ENCODE results near the gene C17orf100.

The C17orf100 gene

DNA sequence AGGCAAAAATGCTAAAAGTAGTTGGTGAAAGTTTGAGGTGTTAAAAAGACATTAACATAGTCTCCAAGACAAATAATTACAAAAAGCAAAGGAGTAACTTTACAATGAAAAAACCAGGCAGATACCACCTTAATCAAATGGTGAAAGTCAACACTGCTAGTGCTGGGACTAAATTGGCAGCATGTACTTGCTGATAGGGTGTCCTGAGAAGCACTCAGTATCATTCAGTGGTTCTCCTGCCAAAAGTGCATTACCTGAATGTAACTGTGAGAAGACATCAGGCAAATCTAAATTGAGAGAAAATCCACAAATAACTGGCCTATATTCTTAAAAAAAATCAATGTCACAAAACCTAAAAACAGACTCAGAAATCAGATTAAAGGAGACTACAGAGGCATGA lies 19.0 kb upstream of the C17orf100 start:
- Histone ChIP-seq H4K5ac (ENCODE audit: low read length) (no peak overlapping the region), H3K36me3 (ENCODE audit: control insufficient read depth, insufficient read depth, low read length) (no peaks in the 10 kb centered on the region), H3K27ac (ENCODE audit: low read depth, low read length) (no peak overlapping the region), H3K4me1 (ENCODE audit: control insufficient read depth, low read depth, low read length) (no peaks in the 10 kb centered on the region), H3K9ac (ENCODE audit: low read length) (no peak overlapping the region), H3K4me3 (ENCODE audit: low read length) (no peak overlapping the region), H2BK120ac (ENCODE audit: low read depth, low read length) (no peak overlapping the region), H3K79me2 (ENCODE audit: control insufficient read depth, insufficient read depth, low read length) (no peaks in the 10 kb centered on the region), H3K56ac (ENCODE audit: low read length) (no peak overlapping the region), H3K23ac (ENCODE audit: low read length) (no peak overlapping the region), H2BK5ac (ENCODE audit: low read length) (no peak overlapping the region), H4K8ac (ENCODE audit: low read depth, low read length) (no peak overlapping the region), H3K4ac (ENCODE audit: low read depth, low read length) (no peak overlapping the region), H3K79me1 (ENCODE audit: low read length) (no peaks in the 10 kb centered on the region), H3K27me3 (ENCODE audit: insufficient read depth, low read length, poor library complexity) (no peaks in the 10 kb centered on the region), H3K18ac (ENCODE audit: low read length) (no peak overlapping the region), H2BK15ac (replicated peaks; ENCODE audit: low read depth) (no peak overlapping the region), H3K4me2 (ENCODE audit: low read length) (no peak overlapping the region), H2AK5ac (ENCODE audit: low read length) (no peak overlapping the region)
- no peak for DNase-seq

DNA sequence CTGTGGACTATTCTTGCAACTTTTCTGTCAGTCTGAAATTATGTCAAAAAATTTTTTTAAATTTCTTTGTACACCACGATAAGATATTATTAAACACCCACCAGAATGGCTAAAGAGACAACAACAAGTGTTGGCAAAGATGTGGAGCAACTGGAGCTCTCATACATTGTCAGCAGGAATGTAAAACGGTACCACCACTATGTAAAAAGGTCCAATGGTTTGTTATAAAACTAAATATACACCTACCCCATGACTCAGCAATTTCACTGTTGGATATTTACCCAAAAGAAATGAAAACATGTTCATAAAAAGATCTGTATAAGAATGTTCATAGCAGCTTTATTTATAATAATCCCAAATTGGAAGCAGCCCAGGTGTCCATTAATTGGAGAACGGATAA lies 18.3 kb upstream of the C17orf100 start:
- Histone ChIP-seq H3K4me2 (ENCODE audit: low read length) (no peak overlapping the region), H4K8ac (ENCODE audit: low read depth, low read length) (no peak overlapping the region), H3K4me1 (ENCODE audit: control insufficient read depth, low read depth, low read length) (no peaks in the 10 kb centered on the region), H2BK15ac (replicated peaks; ENCODE audit: low read depth) (no peak overlapping the region), H3K4me3 (ENCODE audit: low read length) (no peak overlapping the region), H3K4ac (ENCODE audit: low read depth, low read length) (no peak overlapping the region), H3K18ac (ENCODE audit: low read length) (no peak overlapping the region), H2BK120ac (ENCODE audit: low read depth, low read length) (no peak overlapping the region), H3K27ac (ENCODE audit: low read depth, low read length) (no peak overlapping the region), H3K79me1 (ENCODE audit: low read length) (peaks cover 2% of the 10 kb centered on the region), H4K5ac (ENCODE audit: low read length) (no peak overlapping the region), H3K56ac (ENCODE audit: low read length) (no peak overlapping the region), H2BK5ac (ENCODE audit: low read length) (no peak overlapping the region), H3K27me3 (ENCODE audit: insufficient read depth, low read length, poor library complexity) (no peaks in the 10 kb centered on the region), H2AK5ac (ENCODE audit: low read length) (no peak overlapping the region), H3K23ac (ENCODE audit: low read length) (no peak overlapping the region), H3K79me2 (ENCODE audit: control insufficient read depth, insufficient read depth, low read length) (no peaks in the 10 kb centered on the region), H3K9ac (ENCODE audit: low read length) (no peak overlapping the region), H3K36me3 (ENCODE audit: control insufficient read depth, insufficient read depth, low read length) (no peaks in the 10 kb centered on the region)
- WGBS (ENCODE audit: extremely low coverage, insufficient coverage, low lambda C conversion rate), result no CpG with 5 or more reads among the region's 3 CpGs
- no peak for DNase-seq

DNA sequence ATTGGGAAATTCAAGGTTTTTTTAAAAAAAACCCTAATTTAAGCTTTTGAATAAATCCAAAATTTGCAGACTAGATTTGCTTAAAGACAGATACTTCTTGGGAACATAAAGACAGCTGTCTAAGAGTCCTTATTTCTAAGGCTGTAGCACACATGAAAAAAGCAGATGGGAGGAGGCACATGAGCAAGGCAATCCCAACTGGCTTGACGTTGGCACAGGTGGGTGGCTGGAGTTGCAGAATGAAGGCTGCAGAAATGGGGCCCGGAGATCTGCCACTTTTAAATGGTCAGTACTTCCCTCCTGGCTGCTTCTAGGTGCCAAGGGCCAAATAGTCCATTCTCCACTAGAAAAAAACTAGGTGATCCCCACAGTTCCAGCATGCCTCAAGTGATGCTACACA lies 15.5 kb upstream of the C17orf100 start:
- no peak overlapping the region for H3K56ac ChIP-seq (ENCODE audit: low read length)

DNA sequence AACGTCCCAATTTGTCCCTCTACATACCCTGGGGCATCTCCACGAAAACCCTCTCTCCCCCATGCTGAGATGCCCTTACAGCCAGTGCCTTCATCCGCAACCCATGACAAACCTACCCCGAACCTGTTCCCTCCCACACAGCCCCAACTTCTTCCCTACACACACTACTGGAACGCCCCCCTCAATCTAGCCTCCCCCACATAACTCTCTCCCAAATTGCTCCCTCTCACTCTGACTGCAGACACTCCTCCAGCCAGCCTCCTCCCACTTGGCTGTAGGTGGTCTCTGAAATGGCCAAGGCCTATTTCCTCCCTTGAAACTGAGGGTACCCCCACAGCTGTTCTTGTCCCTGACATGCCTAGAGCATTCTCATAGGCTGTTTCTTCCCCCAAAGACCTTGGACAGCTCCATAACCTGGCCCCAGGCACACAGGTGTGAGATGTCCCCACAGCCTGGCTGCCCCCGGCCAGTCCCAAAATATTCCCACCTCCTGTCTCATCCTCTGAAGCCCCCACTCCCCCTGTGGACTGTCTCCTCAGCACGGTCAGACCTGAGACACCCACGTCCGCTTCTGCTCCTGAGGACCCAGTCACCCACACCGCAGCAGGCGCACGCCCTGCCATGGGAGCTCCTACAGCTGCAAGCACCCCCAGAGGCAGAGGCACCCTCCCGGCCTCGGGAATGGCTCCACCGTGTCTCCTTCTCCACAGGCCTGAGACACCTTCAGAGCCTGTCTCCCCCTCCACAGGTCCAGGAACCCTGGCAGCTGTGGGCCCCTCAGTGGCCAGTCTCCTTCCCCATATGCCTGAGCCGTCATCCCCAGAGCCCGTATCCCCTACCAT lies 14.7 kb upstream of the C17orf100 start:
- Histone ChIP-seq H4K5ac (ENCODE audit: low read length) (no peak overlapping the region), H3K18ac (ENCODE audit: low read length) (no peak overlapping the region), H2AK5ac (ENCODE audit: low read length) (no peak overlapping the region), H3K27me3 (ENCODE audit: insufficient read depth, low read length, poor library complexity) (no peaks in the 10 kb centered on the region), H3K56ac (ENCODE audit: low read length) (no peak overlapping the region), H2BK5ac (ENCODE audit: low read length) (no peak overlapping the region), H4K8ac (ENCODE audit: low read depth, low read length) (no peak overlapping the region), H3K23ac (ENCODE audit: low read length) (no peak overlapping the region), H3K27ac (ENCODE audit: low read depth, low read length) (no peak overlapping the region), H3K4me1 (ENCODE audit: control insufficient read depth, low read depth, low read length) (peaks cover 2% of the 10 kb centered on the region), H3K4ac (ENCODE audit: low read depth, low read length) (no peak overlapping the region), H3K4me2 (ENCODE audit: low read length) (no peak overlapping the region), H3K9ac (ENCODE audit: low read length) (no peak overlapping the region), H3K79me1 (ENCODE audit: low read length) (peaks cover 10% of the 10 kb centered on the region), H2BK15ac (replicated peaks; ENCODE audit: low read depth) (no peak overlapping the region), H3K36me3 (ENCODE audit: control insufficient read depth, insufficient read depth, low read length) (no peaks in the 10 kb centered on the region), H3K4me3 (ENCODE audit: low read length) (no peak overlapping the region), H3K79me2 (ENCODE audit: control insufficient read depth, insufficient read depth, low read length) (peaks cover 10% of the 10 kb centered on the region), H2BK120ac (ENCODE audit: low read depth, low read length) (no peak overlapping the region)
- WGBS (ENCODE audit: extremely low coverage, insufficient coverage, low lambda C conversion rate), result no CpG with 5 or more reads among the region's 17 CpGs
- no peak for DNase-seq

More for the DNA sequence above, 15.5 kb upstream of the C17orf100 start:
- WGBS (ENCODE audit: extremely low coverage, insufficient coverage, low lambda C conversion rate), result no CpG with 5 or more reads among the region's 2 CpGs
- no peak overlapping the region for H4K5ac ChIP-seq (ENCODE audit: low read length)
- H3K23ac ChIP-seq (ENCODE audit: low read length), result no peak overlapping the region
- H2BK15ac ChIP-seq (replicated peaks; ENCODE audit: low read depth), result no peak overlapping the region
- no peak overlapping the region for H3K9ac ChIP-seq (ENCODE audit: low read length)
- H3K18ac ChIP-seq (ENCODE audit: low read length), result no peak overlapping the region
- peaks cover 10% of the 10 kb centered on the region for H3K79me2 ChIP-seq (ENCODE audit: control insufficient read depth, insufficient read depth, low read length)
- H3K27ac ChIP-seq (ENCODE audit: low read depth, low read length), result no peak overlapping the region
- no peaks in the 10 kb centered on the region for H3K27me3 ChIP-seq (ENCODE audit: insufficient read depth, low read length, poor library complexity)
- H3K4ac ChIP-seq (ENCODE audit: low read depth, low read length), result no peak overlapping the region
- peaks cover 10% of the 10 kb centered on the region for H3K79me1 ChIP-seq (ENCODE audit: low read length)
- H2BK5ac ChIP-seq (ENCODE audit: low read length), result no peak overlapping the region
- no peak overlapping the region for H3K4me3 ChIP-seq (ENCODE audit: low read length)
- peaks cover 2% of the 10 kb centered on the region for H3K4me1 ChIP-seq (ENCODE audit: control insufficient read depth, low read depth, low read length)
- no peak overlapping the region for H3K4me2 ChIP-seq (ENCODE audit: low read length)
- H4K8ac ChIP-seq (ENCODE audit: low read depth, low read length), result no peak overlapping the region
- H3K36me3 ChIP-seq (ENCODE audit: control insufficient read depth, insufficient read depth, low read length), result no peaks in the 10 kb centered on the region
- no peak for DNase-seq
- no peak overlapping the region for H2AK5ac ChIP-seq (ENCODE audit: low read length)
- no peak overlapping the region for H2BK120ac ChIP-seq (ENCODE audit: low read depth, low read length)

DNA sequence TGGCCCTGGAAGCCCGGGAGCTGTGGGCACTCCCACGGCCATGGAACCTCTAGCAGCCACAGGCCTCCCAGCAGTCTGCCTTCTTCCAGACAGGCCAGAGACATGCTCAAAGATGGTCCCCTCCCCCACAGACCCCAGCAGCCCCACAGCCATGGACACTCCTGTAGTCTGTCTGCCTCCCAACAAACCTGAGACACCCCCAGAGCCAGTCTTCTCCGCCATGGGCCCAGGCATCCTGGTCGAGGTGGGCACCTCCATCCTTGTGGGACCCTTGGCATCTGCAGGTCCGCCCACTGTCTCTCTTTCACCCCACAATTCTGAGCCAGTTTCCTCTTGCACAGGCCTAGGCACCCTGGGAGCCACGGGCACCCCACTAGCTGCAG lies 14.1 kb upstream of the C17orf100 start:
- no peak overlapping the region for H3K18ac ChIP-seq (ENCODE audit: low read length)
- no peaks in the 10 kb centered on the region for H3K36me3 ChIP-seq (ENCODE audit: control insufficient read depth, insufficient read depth, low read length)
- H3K27me3 ChIP-seq (ENCODE audit: insufficient read depth, low read length, poor library complexity), result no peaks in the 10 kb centered on the region
- no peak overlapping the region for H2BK15ac ChIP-seq (replicated peaks; ENCODE audit: low read depth)
- no peak overlapping the region for H3K4me2 ChIP-seq (ENCODE audit: low read length)
- peaks cover 10% of the 10 kb centered on the region for H3K79me2 ChIP-seq (ENCODE audit: control insufficient read depth, insufficient read depth, low read length)
- no peak overlapping the region for H2BK120ac ChIP-seq (ENCODE audit: low read depth, low read length)
- WGBS (ENCODE audit: extremely low coverage, insufficient coverage, low lambda C conversion rate), result no CpG with 5 or more reads among the region's 6 CpGs
- DNase-seq, result no peak
- no peak overlapping the region for H2BK5ac ChIP-seq (ENCODE audit: low read length)
- no peak overlapping the region for H4K5ac ChIP-seq (ENCODE audit: low read length)
- peaks cover 2% of the 10 kb centered on the region for H3K4me1 ChIP-seq (ENCODE audit: control insufficient read depth, low read depth, low read length)
- peaks cover 10% of the 10 kb centered on the region for H3K79me1 ChIP-seq (ENCODE audit: low read length)
- no peak overlapping the region for H3K56ac ChIP-seq (ENCODE audit: low read length)
- H3K27ac ChIP-seq (ENCODE audit: low read depth, low read length), result no peak overlapping the region
- no peak overlapping the region for H3K4ac ChIP-seq (ENCODE audit: low read depth, low read length)
- no peak overlapping the region for H3K23ac ChIP-seq (ENCODE audit: low read length)
- H3K9ac ChIP-seq (ENCODE audit: low read length), result no peak overlapping the region
- no peak overlapping the region for H4K8ac ChIP-seq (ENCODE audit: low read depth, low read length)
- no peak overlapping the region for H2AK5ac ChIP-seq (ENCODE audit: low read length)
- H3K4me3 ChIP-seq (ENCODE audit: low read length), result no peak overlapping the region

Data from mesendoderm (in vitro differentiated cells).